Tibial artery (tissue), 4 donors: ENCODE results near the gene GEMIN8.

Experiments used
- DNase-seq, 2 donors: peaks; one replicate each; pipeline ENCODE4 v3.0.0-alpha.2; 2019
- H3K27ac ChIP-seq, 2 donors: fragments of 200-600 bp; sonication (generic) in 1 of 2; 1 replicate in 1 of 2; 2 replicates in 1 of 2; pipeline ENCODE4 v1.5.1; 2018 to 2019; ENCODE audit warnings: mild to moderate bottlenecking in 1 of 2
- H3K27me3 ChIP-seq, 2 donors: fragments of 200-600 bp; sonication (generic) in 1 of 2; one replicate each; pipeline versions ENCODE4 v1.5.1 to v1.6.0; 2016 to 2019
- H3K36me3 ChIP-seq, 3 donors: fragments of 200-600 bp; sonication (generic) in 2 of 3; one replicate each; pipeline ENCODE4 v1.5.1; 2016 to 2019; ENCODE audit warnings: mild to moderate bottlenecking in 2 of 3
- H3K4me1 ChIP-seq, 4 donors: fragments of 200-600 bp; sonication (generic) in 2 of 4; 1 replicate in 3 of 4; 2 replicates in 1 of 4; pipeline ENCODE4 v1.5.1; 2016 to 2019
- H3K4me3 ChIP-seq, 2 donors: fragments of 200-600 bp; sonication (generic) in 1 of 2; 1 replicate in 1 of 2; 2 replicates in 1 of 2; pipeline ENCODE4 v1.5.1; 2018 to 2019; ENCODE audit warnings: mild to moderate bottlenecking in 2 of 2
- H3K9me3 ChIP-seq, 3 donors: fragments of 200-600 bp; sonication (generic) in 1 of 3; one replicate each; pipeline ENCODE4 v1.5.1; 2016 to 2019
- CTCF ChIP-seq, 2 experiments: fragments of 200-600 bp in 1 of 2; fragments of 450-650 bp in 1 of 2; IDR thresholded peaks; one replicate each; pipeline ENCODE4 v1.5.1; 2017 to 2019; ENCODE audit warnings: antibody characterized with exemption in 2 of 2, mild to moderate bottlenecking in 1 of 2, moderate library complexity in 1 of 2
- intact Hi-C: fragments of 100-400 bp; cut with DNase I; formaldehyde crosslinking; loops from one replicate; pipeline ENCODE4 v1.15.0; 2023; ENCODE audit warnings: low total_unique reads

GEMIN8 gene

GRCh38 chrX:13994536-13995080, 35.1 kb downstream of the GEMIN8 start:
- TF ChIP-seq CTCF (IDR thresholded peaks at IDR 0.05), result no peak
- Histone ChIP-seq H3K36me3 (peaks cover 0 to 3% (median 0%) of the 10 kb centered on the region in 3 donors), H3K9me3 (no peaks in the 10 kb centered on the region), H3K27ac (no peak overlapping the region), H3K4me3 (no peak overlapping the region), H3K4me1 (no peaks in the 10 kb centered on the region), H3K27me3 (no peaks in the 10 kb centered on the region)
- intact Hi-C loops, result no loop called here
- DNase-seq, result no peak

- no peak for TF ChIP-seq CTCF (IDR thresholded peaks at IDR 0.05)
- H3K36me3 ChIP-seq, result peaks cover 0 to 3% (median 0%) of the 10 kb centered on the region in 3 donors
- no peak for DNase-seq
- no peaks in the 10 kb centered on the region for H3K27me3 ChIP-seq
- H3K9me3 ChIP-seq, result no peaks in the 10 kb centered on the region
- H3K4me3 ChIP-seq, result no peak overlapping the region
- H3K4me1 ChIP-seq, result no peaks in the 10 kb centered on the region
- intact Hi-C loops, result no loop called here
- H3K27ac ChIP-seq, result no peak overlapping the region
Measured at GRCh38 chrX:13994104-13994503, 35.6 kb downstream of the GEMIN8 start.

- H3K36me3 ChIP-seq, result no peaks in the 10 kb centered on the region
- H3K27me3 ChIP-seq, result no peaks in the 10 kb centered on the region
- no peaks in the 10 kb centered on the region for H3K9me3 ChIP-seq
- no peaks in the 10 kb centered on the region for H3K4me1 ChIP-seq
- no peak overlapping the region for H3K27ac ChIP-seq
- no peak for TF ChIP-seq CTCF (IDR thresholded peaks at IDR 0.05)
- no peak overlapping the region for H3K4me3 ChIP-seq
- intact Hi-C loops, result no loop called here
- no peak for DNase-seq
Measured at GRCh38 chrX:13990126-13990800, 39.4 kb downstream of the GEMIN8 start.

- no peak for DNase-seq
- Histone ChIP-seq H3K36me3 (no peaks in the 10 kb centered on the region), H3K4me1 (no peaks in the 10 kb centered on the region), H3K27ac (no peak overlapping the region), H3K9me3 (peaks cover 0 to 4% (median 0%) of the 10 kb centered on the region in 3 donors), H3K27me3 (no peaks in the 10 kb centered on the region), H3K4me3 (no peak overlapping the region)
- TF ChIP-seq CTCF (IDR thresholded peaks at IDR 0.05), result no peak
- intact Hi-C loops, result no loop called here
Measured at GRCh38 chrX:13985697-13986435, 43.8 kb downstream of the GEMIN8 start.

GRCh38 chrX:13983734-13984133, 46.0 kb downstream of the GEMIN8 start:
- intact Hi-C loops, result no loop called here
- DNase-seq, result no peak
- no peak for TF ChIP-seq CTCF (IDR thresholded peaks at IDR 0.05)

More at GRCh38 chrX:13983734-13984133, 46.0 kb downstream of the GEMIN8 start:
- Histone ChIP-seq H3K4me3 (no peak overlapping the region), H3K27ac (no peak overlapping the region), H3K9me3 (peaks cover 0 to 4% (median 0%) of the 10 kb centered on the region in 3 donors), H3K4me1 (no peaks in the 10 kb centered on the region), H3K27me3 (no peaks in the 10 kb centered on the region), H3K36me3 (no peaks in the 10 kb centered on the region)
